Stimulated activated effector memory CD8-positive, alpha-beta T cell treated with anti-CD3 and anti-CD28 coated beads, Interleukin-12 subunit alpha, Interleukin-12 subunit beta, amount 100 ng/mL, for 72 hours (primary cell): ENCODE results near the gene SSTR5.

Source experiments
- ATAC-seq: fragments of 150-1000 bp; cut with Tn5 transposase; 2 replicates; pipeline ENCODE4 v1.10.0; 2021
- DNase-seq, 2 donors: peaks; one replicate each; pipeline ENCODE4 v3.0.0; 2021 to 2022; ENCODE audit warnings: low spot score in 2 of 2
- H3K27ac Mint-ChIP-seq: one replicate; pipeline ENCODE4 v1.8.0; 2022; ENCODE audit warnings: mild to moderate bottlenecking, mixed read lengths
- H3K36me3 Mint-ChIP-seq: one replicate; pipeline ENCODE4 v1.8.0; 2022; ENCODE audit warnings: mild to moderate bottlenecking, mixed read lengths
- H3K4me1 Mint-ChIP-seq: one replicate; pipeline ENCODE4 v1.8.0; 2022; ENCODE audit warnings: mixed read lengths
- H3K4me3 Mint-ChIP-seq: one replicate; pipeline ENCODE4 v1.8.0; 2022; ENCODE audit warnings: mild to moderate bottlenecking, mixed read lengths
- H3K9me3 Mint-ChIP-seq: one replicate; pipeline ENCODE4 v1.8.0; 2022; ENCODE audit warnings: mixed read lengths

The SSTR5 gene

DNA sequence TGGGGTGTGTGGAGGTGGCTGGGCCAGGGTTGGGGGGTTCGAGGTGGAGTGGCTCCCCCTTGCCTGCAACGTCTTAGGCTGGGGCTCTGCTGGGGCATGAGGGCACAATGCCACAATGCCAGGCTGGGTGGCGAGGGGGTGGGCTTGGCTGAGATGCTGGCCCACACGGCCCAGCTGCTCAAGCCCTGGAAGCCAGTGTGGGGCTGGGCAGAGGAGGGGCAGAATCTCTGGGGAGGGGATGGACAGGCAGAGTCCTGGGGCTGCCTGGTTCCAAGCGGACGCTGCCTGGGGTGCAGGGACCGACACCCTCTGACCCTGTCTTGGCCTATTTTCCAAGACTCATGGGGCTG lies 37.5 kb upstream of the SSTR5 start:
- no peaks in the 10 kb centered on the region for H3K9me3 Mint-ChIP-seq
- no peak overlapping the region for H3K27ac Mint-ChIP-seq
- ATAC-seq, result no peak
- H3K36me3 Mint-ChIP-seq, result no peaks in the 10 kb centered on the region
- no peaks in the 10 kb centered on the region for H3K4me1 Mint-ChIP-seq
- no peak overlapping the region for H3K4me3 Mint-ChIP-seq
- no peak for DNase-seq

- DNase-seq (no peak), ATAC-seq (no peak)
- Mint-ChIP-seq H3K4me3 (no peak overlapping the region), H3K4me1 (no peaks in the 10 kb centered on the region), H3K27ac (no peak overlapping the region), H3K36me3 (no peaks in the 10 kb centered on the region), H3K9me3 (no peaks in the 10 kb centered on the region)
Measured at GRCh38 chr16:1036166-1036565, 36.4 kb upstream of the SSTR5 start.

GRCh38 chr16:1036726-1037393 lies 35.7 kb upstream of the SSTR5 start:
- DNase-seq (no peak), ATAC-seq (peak; percentile 52)
- Mint-ChIP-seq H3K4me1 (peaks cover 4% of the 10 kb centered on the region), H3K27ac (no peak overlapping the region), H3K36me3 (no peaks in the 10 kb centered on the region), H3K4me3 (no peak overlapping the region), H3K9me3 (no peaks in the 10 kb centered on the region)

DNA sequence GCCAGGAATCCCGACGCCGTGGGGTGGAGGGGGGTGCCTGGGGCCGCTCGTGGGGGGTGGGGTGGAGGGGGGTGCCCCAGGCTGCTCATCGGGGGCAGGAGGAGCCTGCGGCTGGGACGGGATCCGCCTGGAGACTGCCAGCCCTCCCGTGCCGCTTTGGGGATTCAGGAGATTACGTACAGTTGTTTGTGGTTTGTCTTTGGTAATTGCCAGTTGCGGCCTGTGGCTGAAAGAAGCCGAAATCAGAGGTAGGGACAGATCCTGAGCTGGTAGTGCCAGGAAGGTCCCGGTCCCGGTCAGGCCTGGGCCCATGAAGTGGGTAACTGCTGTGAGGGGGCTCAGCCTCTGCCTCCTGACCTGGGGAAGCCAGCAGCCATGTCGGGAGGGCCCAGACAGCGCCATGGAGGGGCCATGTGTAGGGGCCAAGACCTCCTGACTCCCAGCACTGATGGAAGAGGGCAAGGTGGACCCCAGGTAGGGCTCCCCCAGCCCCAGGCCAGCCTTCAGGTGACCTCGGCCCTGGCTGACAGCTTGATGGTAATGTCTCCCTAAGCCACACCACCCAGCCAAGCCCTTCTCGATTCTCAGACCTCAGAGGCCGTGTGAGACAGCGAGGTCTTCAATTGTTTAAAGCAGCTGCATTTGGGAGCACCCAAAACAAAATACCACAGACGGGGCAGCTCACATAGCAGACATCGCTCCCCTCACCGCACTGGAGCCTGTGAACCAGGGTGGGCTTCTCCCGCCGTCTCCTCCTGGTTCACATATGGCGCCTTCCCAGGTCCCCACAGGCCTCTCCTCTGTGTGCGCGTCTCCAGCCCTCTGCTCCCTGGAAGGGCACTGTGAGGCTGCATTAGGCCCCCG lies 34.9 kb upstream of the SSTR5 start:
- Mint-ChIP-seq H3K4me1 (peaks cover 11% of the 10 kb centered on the region), H3K9me3 (no peaks in the 10 kb centered on the region), H3K36me3 (no peaks in the 10 kb centered on the region), H3K4me3 (no peak overlapping the region), H3K27ac (no peak overlapping the region)
- ATAC-seq (no peak), DNase-seq (no peak)

- Mint-ChIP-seq H3K27ac (no peak overlapping the region), H3K4me1 (peaks cover 11% of the 10 kb centered on the region), H3K9me3 (no peaks in the 10 kb centered on the region), H3K36me3 (no peaks in the 10 kb centered on the region), H3K4me3 (no peak overlapping the region)
- DNase-seq (no peak), ATAC-seq (no peak)
Measured at GRCh38 chr16:1038932-1039331, 33.6 kb upstream of the SSTR5 start.

- ATAC-seq, result no peak
- peaks cover 11% of the 10 kb centered on the region for H3K4me1 Mint-ChIP-seq
- no peak overlapping the region for H3K27ac Mint-ChIP-seq
- no peak for DNase-seq
- no peak overlapping the region for H3K4me3 Mint-ChIP-seq
- no peaks in the 10 kb centered on the region for H3K9me3 Mint-ChIP-seq
- H3K36me3 Mint-ChIP-seq, result no peaks in the 10 kb centered on the region
Measured at GRCh38 chr16:1039762-1040161, 32.8 kb upstream of the SSTR5 start.

DNA sequence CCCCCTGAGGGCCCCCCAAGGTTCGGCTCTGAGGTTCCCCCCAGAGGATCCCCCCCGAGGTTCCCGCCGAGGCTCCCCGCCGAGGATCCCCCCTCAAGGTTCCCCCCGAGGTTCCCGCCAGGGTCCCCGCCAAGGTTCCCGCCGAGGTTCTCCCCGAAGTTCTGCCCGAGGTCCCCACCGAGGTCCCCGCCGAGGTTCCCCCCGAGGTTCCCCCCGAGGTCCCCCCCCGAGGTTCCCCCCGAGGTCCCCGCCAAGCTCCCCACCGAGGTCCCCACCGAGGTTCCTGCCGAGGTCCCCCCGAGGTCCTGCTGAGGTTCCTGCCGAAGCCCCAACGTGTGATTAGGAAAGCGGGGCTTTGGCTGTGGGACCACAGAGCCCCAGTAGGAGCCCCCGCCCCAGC lies 32.2 kb upstream of the SSTR5 start:
- no peak for ATAC-seq

GRCh38 chr16:1042049-1042744 lies 30.4 kb upstream of the SSTR5 start:
- H3K36me3 Mint-ChIP-seq, result no peaks in the 10 kb centered on the region
- no peak overlapping the region for H3K4me3 Mint-ChIP-seq
- peaks cover 11% of the 10 kb centered on the region for H3K4me1 Mint-ChIP-seq
- DNase-seq (no peak), ATAC-seq (no peak)
- no peaks in the 10 kb centered on the region for H3K9me3 Mint-ChIP-seq
- H3K27ac Mint-ChIP-seq, result no peak overlapping the region

More for the DNA sequence above, 32.2 kb upstream of the SSTR5 start:
- Mint-ChIP-seq H3K4me3 (no peak overlapping the region), H3K4me1 (peaks cover 11% of the 10 kb centered on the region), H3K36me3 (no peaks in the 10 kb centered on the region), H3K9me3 (no peaks in the 10 kb centered on the region), H3K27ac (no peak overlapping the region)
- no peak for DNase-seq

DNA sequence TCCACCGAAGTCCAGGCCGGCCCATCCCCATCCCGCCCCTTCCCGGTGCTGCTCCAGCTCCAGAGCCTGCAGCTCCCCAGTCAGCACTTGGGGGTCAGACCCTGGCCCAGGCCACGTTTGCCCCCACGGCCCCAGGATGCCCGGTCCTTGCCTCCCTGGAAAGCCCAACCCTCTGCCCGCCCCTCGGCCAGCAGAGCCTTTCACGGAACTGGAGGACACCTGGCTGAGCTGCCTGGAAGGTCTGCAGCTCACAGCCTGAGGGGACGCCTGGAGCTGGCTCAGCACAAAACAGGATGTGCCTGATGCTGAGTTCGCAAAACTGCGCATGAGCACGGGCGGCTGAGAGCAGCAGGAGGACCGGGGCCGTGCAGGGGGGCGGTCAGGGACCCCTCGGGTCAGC lies 29.7 kb upstream of the SSTR5 start:
- Mint-ChIP-seq H3K27ac (no peak overlapping the region), H3K4me3 (no peak overlapping the region), H3K9me3 (no peaks in the 10 kb centered on the region), H3K4me1 (peaks cover 11% of the 10 kb centered on the region), H3K36me3 (no peaks in the 10 kb centered on the region)
- DNase-seq, result no peak
- no peak for ATAC-seq

GRCh38 chr16:1043881-1044451 lies 28.6 kb upstream of the SSTR5 start:
- Mint-ChIP-seq H3K4me1 (peaks cover 11% of the 10 kb centered on the region), H3K36me3 (no peaks in the 10 kb centered on the region), H3K4me3 (no peak overlapping the region), H3K27ac (no peak overlapping the region), H3K9me3 (no peaks in the 10 kb centered on the region)
- no peak for DNase-seq
- ATAC-seq, result no peak

DNA sequence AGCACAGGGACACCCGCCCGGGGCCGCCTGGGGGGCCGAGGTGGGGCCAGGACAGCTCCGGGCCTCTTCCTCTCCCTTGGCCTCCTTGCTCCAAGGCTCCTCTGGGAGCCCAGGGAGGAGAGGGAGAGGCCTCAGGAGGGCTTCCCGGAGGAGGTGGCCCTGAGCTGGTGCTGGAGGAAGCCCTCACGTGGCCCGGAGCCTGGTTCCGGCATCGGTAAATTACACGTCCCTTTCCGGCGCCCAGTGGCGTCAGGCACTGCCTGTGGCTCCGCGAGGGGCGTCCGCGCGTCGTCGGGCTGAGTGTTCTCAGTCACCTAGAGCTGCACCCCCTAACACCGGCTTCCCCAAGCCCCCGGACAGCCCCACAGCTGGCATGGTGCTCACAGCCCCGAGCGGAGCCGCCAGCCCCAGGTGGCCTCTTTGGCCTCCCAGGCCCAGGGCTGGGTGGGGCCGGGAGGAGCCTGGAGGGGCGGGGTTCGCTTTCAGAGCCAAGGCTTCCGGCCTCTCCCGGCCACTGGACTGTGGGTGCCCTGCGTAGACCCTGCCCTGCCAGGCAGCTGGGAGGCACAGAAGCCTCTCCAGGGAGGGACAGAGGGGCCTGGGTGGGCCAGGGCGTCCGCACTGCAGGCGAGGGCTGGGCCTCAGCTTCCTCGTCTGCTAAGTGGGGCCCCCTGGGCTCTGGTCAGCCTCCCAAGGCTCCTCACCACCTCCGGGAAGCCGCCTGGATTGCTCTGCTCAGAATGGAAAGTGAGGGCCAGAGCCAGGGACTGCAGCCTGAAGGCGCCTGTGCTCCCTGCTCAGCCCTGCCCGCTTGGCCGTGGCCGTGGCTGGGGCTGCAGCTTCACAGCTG lies 27.9 kb upstream of the SSTR5 start:
- ATAC-seq, result no peak
- no peak overlapping the region for H3K4me3 Mint-ChIP-seq
- no peaks in the 10 kb centered on the region for H3K36me3 Mint-ChIP-seq

GRCh38 chr16:1045310-1045992 lies 27.1 kb upstream of the SSTR5 start:
- no peak overlapping the region for H3K27ac Mint-ChIP-seq
- DNase-seq (no peak), ATAC-seq (no peak)
- no peaks in the 10 kb centered on the region for H3K9me3 Mint-ChIP-seq
- no peaks in the 10 kb centered on the region for H3K36me3 Mint-ChIP-seq
- H3K4me1 Mint-ChIP-seq, result peaks cover 11% of the 10 kb centered on the region
- H3K4me3 Mint-ChIP-seq, result no peak overlapping the region

More for the DNA sequence above, 27.9 kb upstream of the SSTR5 start:
- DNase-seq, result no peak
- Mint-ChIP-seq H3K9me3 (no peaks in the 10 kb centered on the region), H3K27ac (no peak overlapping the region), H3K4me1 (peaks cover 11% of the 10 kb centered on the region)

DNA sequence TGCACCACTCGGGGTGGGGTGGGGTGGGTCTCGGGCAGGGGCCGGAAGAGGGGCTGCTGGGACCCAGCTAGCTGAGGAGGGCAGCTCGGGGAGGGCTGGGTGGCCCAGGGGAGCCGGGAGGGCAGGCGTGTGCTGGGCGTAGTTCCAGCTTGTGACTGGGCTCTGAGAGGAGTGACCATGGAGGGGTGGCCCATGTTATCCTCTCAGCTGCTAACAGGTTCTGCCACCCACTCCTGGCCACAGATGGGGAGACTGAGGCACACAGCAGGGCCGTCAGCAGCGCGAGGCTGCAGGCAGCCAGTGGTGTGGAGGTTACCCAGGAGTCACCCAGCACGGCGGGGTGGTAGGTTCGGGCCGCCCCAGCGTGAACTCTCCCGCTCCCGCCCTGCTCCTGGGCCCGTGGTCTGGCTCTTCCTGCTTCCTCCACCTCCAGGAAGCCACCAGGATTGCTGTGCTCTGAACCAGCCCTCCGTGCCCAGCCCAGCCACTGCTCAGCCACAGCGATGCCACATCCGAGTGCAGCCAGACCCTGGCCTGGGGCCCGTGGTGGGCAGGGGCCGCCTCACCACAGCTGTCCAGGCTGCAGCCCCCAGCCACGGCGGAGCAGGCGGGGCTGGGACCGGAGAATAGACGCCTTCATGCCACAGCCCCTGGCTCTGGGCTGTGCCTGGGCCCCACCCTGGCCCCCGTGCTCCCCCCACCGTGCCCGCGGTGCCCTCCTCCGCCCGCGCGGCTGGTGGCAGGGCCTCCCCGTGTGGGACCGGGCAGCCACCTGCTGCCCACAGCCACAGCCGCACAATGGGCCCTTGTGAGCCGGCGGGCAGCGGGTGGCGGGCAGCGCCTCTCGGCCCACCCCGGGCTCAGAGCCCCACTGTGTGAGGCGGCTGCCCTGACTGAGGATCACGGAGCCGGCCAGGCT lies 26.3 kb upstream of the SSTR5 start:
- DNase-seq (no peak), ATAC-seq (no peak)
- Mint-ChIP-seq H3K4me1 (peaks cover 11% of the 10 kb centered on the region), H3K9me3 (no peaks in the 10 kb centered on the region), H3K27ac (no peak overlapping the region), H3K4me3 (no peak overlapping the region), H3K36me3 (no peaks in the 10 kb centered on the region)
